Bronchial epithelial cell (primary cell): ENCODE results near the gene PLPP7. TPM values are rescaled to one million over a fixed set of nuclear protein-coding genes. Genes with fewer than 3 reads are reported as not detected.
A peak's percentile ranks its signal among the peaks of the same experiment; 100 is the strongest.

Experiments
- DNase-seq: peaks from one replicate; pipeline ENCODE4 v3.0.0-alpha.2; 2010; ENCODE audit warnings: low read depth
- FAIRE-seq: peaks from 2 replicates; lab custom pipeline; 2011; peaks lifted over from hg19 to GRCh38; lab: Jason Lieb, UNC
- H3K27me3 ChIP-seq: 2 replicates; pipeline ENCODE4 v1.5.1; 2011; ENCODE audit warnings: low read length; ENCODE audit not compliant: control insufficient read depth, insufficient read depth
- H3K36me3 ChIP-seq: 2 replicates; pipeline ENCODE4 v1.5.1; 2011; ENCODE audit warnings: low read length; ENCODE audit not compliant: control insufficient read depth, insufficient read depth
- H3K4me3 ChIP-seq: 2 replicates; pipeline ENCODE4 v1.5.1; 2011; ENCODE audit warnings: mild to moderate bottlenecking, low read depth, low read length, control low read depth
- CTCF ChIP-seq: IDR thresholded peaks from 2 replicates; pipeline ENCODE4 v1.5.1; 2011; ENCODE audit warnings: mild to moderate bottlenecking, moderate library complexity, low read length, control low read depth, inconsistent platforms; ENCODE audit not compliant: insufficient read depth, severe bottlenecking
- total RNA-seq: library from RNA; depleted of rRNA; stranded (reverse); fragments of >200 nt; gene quantifications from 2 replicates; pipeline ENCODE4 v1.2.1, GENCODE V29; 2014

PLPP7 gene
- total RNA-seq, 1 donor from 2014 or later = not detected

- FAIRE-seq (no peak), DNase-seq (no peak)
- H3K27me3 ChIP-seq = peaks cover 9% of the 10 kb centered on the region
Observed at GRCh38 chr9:131284856-131285255, 4.7 kb upstream of the PLPP7 start.

GRCh38 chr9:131287359-131287758, 2.2 kb upstream of the PLPP7 start:
- H3K36me3 ChIP-seq = no peaks in the 10 kb centered on the region
- H3K27me3 ChIP-seq = peaks cover 9% of the 10 kb centered on the region
- DNase-seq (no peak), FAIRE-seq (no peak)
- TF ChIP-seq CTCF = no peak
- H3K4me3 ChIP-seq = no peak overlapping the region

More at GRCh38 chr9:131284856-131285255, 4.7 kb upstream of the PLPP7 start:
- no peaks in the 10 kb centered on the region for H3K36me3 ChIP-seq
- no peak overlapping the region for H3K4me3 ChIP-seq
- no peak for TF ChIP-seq CTCF

- no peak for TF ChIP-seq CTCF
- DNase-seq (no peak), FAIRE-seq (peak; percentile 13)
- Histone ChIP-seq H3K27me3 (peaks cover 7% of the 10 kb centered on the region), H3K36me3 (no peaks in the 10 kb centered on the region), H3K4me3 (no peak overlapping the region)
Observed at GRCh38 chr9:131288217-131288616, 1.3 kb upstream of the PLPP7 start.

GRCh38 chr9:131290036-131290766, 678 bp downstream of the PLPP7 start:
- TF ChIP-seq CTCF = no peak
- Histone ChIP-seq H3K36me3 (no peaks in the 10 kb centered on the region), H3K4me3 (no peak overlapping the region), H3K27me3 (peaks cover 2% of the 10 kb centered on the region)
- DNase-seq = no peak
- FAIRE-seq = no peak

- no peak for FAIRE-seq
- no peak overlapping the region for H3K4me3 ChIP-seq
- no peak for DNase-seq
- no peak for TF ChIP-seq CTCF
- H3K36me3 ChIP-seq = no peaks in the 10 kb centered on the region
- peaks cover 2% of the 10 kb centered on the region for H3K27me3 ChIP-seq
Observed at GRCh38 chr9:131290767-131291370, 1.3 kb downstream of the PLPP7 start.
